H1 (cell line): ENCODE measurements around the gene MYD88. TPM values are rescaled to one million over a fixed set of nuclear protein-coding genes. Genes with fewer than 3 reads are reported as not detected.

Experiments used
- CTCF ChIA-PET: fragments of 300-600 bp; sonication (Branson Sonifier 250); formaldehyde crosslinking; loops from one replicate; lab custom pipeline; 2021; ENCODE audit not compliant: partially characterized antibody; lab: Charles Lee
- POLR2A ChIA-PET: fragments of 300-600 bp; sonication (Branson Sonifier 250); formaldehyde crosslinking; loops from one replicate; lab custom pipeline; 2021; ENCODE audit warnings: inconsistent platforms; ENCODE audit not compliant: partially characterized antibody; lab: Charles Lee
- DNase-seq, 2 experiments: peaks; one replicate each; pipeline versions ENCODE4 v3.0.0 to v3.0.0-alpha.2; 2010 to 2022; ENCODE audit warnings: low spot score in 2 of 2, low read depth in 1 of 2, mixed read lengths in 1 of 2
- FAIRE-seq: peaks from 2 replicates; lab custom pipeline; 2011; peaks lifted over from hg19 to GRCh38; lab: Jason Lieb, UNC
- H2AFZ ChIP-seq: 2 replicates; pipeline ENCODE4 v1.8.1; 2012; ENCODE audit warnings: low read length, inconsistent platforms
- H2AK5ac ChIP-seq: 2 replicates; pipeline ENCODE4 v1.6.1; 2013; ENCODE audit warnings: low read depth, low read length
- H2BK120ac ChIP-seq: replicated peaks from 2 replicates; pipeline ENCODE3; 2013; ENCODE audit warnings: low read depth, low read length, inconsistent platforms
- H2BK12ac ChIP-seq: 2 replicates; pipeline ENCODE4 v1.6.1; 2013; ENCODE audit warnings: low read depth, low read length
- H2BK15ac ChIP-seq: 2 replicates; pipeline ENCODE4 v1.6.1; 2013; ENCODE audit warnings: low read length
- H2BK20ac ChIP-seq: 2 replicates; pipeline ENCODE4 v1.6.1; 2013; ENCODE audit warnings: low read length
- H2BK5ac ChIP-seq: 2 replicates; pipeline ENCODE4 v1.6.1; 2013; ENCODE audit warnings: low read depth, low read length
- H3K14ac ChIP-seq: 2 replicates; pipeline ENCODE4 v1.6.1; 2013; ENCODE audit warnings: inconsistent platforms; ENCODE audit not compliant: insufficient read length
- H3K18ac ChIP-seq: 2 replicates; pipeline ENCODE4 v1.6.1; 2013; ENCODE audit warnings: low read length; ENCODE audit errors: extremely low read depth
- H3K23ac ChIP-seq: 2 replicates; pipeline ENCODE4 v1.6.1; 2013; ENCODE audit warnings: inconsistent platforms; ENCODE audit not compliant: insufficient read length
- H3K23me2 ChIP-seq: 2 replicates; pipeline ENCODE4 v1.6.1; 2013; ENCODE audit warnings: low read depth, low read length
- H3K27ac ChIP-seq: 2 replicates; pipeline ENCODE4 v1.6.1; 2011; ENCODE audit warnings: low read depth, low read length, inconsistent platforms
- H3K27me3 ChIP-seq, 4 experiments: replicated peaks in 1 of 4; 1 replicate in 1 of 4; 2 replicates in 3 of 4; pipeline versions ENCODE4 v1.6.1 to v1.8.1; 2011 to 2013; ENCODE audit warnings: low read length in 3 of 4, mild to moderate bottlenecking in 3 of 4, inconsistent platforms in 2 of 4, mixed read lengths in 2 of 4, moderate library complexity in 1 of 4; ENCODE audit not compliant: control insufficient read depth in 3 of 4, insufficient read depth in 3 of 4; ENCODE audit errors: extremely low read depth in 1 of 4
- H3K36me3 ChIP-seq, 4 experiments: 2 replicates each; pipeline versions ENCODE4 v1.6.1 to v1.8.1; 2011 to 2013; ENCODE audit warnings: mild to moderate bottlenecking in 4 of 4, low read length in 3 of 4, moderate library complexity in 2 of 4, control low read depth in 1 of 4, inconsistent platforms in 1 of 4; ENCODE audit not compliant: insufficient read depth in 4 of 4, control insufficient read depth in 2 of 4
- H3K4ac ChIP-seq: replicated peaks from 2 replicates; pipeline ENCODE3; 2013; ENCODE audit warnings: low read length, low read depth, mixed read lengths, inconsistent platforms; ENCODE audit not compliant: insufficient read length
- H3K4me1 ChIP-seq, 4 experiments: replicated peaks in 1 of 4; 1 replicate in 1 of 4; 2 replicates in 3 of 4; pipeline versions ENCODE4 v1.6.1 to v1.8.1; 2011 to 2013; ENCODE audit warnings: low read length in 3 of 4, inconsistent platforms in 2 of 4, mixed read lengths in 1 of 4; ENCODE audit not compliant: insufficient read depth in 4 of 4, control insufficient read depth in 3 of 4
- H3K4me2 ChIP-seq, 2 experiments: 2 replicates each; pipeline versions ENCODE4 v1.6.1 to v1.8.1; 2011 to 2013; ENCODE audit warnings: low read depth in 2 of 2, low read length in 2 of 2, control low read depth in 1 of 2, inconsistent platforms in 1 of 2, mild to moderate bottlenecking in 1 of 2; ENCODE audit not compliant: insufficient read depth in 1 of 2
- H3K4me3 ChIP-seq, 4 experiments: fragments of 200-600, 300-600 bp in 1 of 4; sonication (generic), shearing (Covaris generic), sonication (Bioruptor Twin) in 1 of 4; 2 replicates each; pipeline versions ENCODE4 v1.5.1 to v1.8.1; 2011 to 2016; ENCODE audit warnings: low read length in 4 of 4, low read depth in 3 of 4, control low read depth in 2 of 4, inconsistent platforms in 2 of 4, mild to moderate bottlenecking in 2 of 4, mixed read lengths in 1 of 4, moderate library complexity in 1 of 4; ENCODE audit not compliant: insufficient read depth in 2 of 4; ENCODE audit errors: extremely low read depth in 1 of 4
- H3K56ac ChIP-seq: replicated peaks from 2 replicates; pipeline ENCODE3; 2013; ENCODE audit warnings: low read depth, mild to moderate bottlenecking, mixed read lengths, low read length, inconsistent platforms; ENCODE audit not compliant: insufficient read length
- H3K79me1 ChIP-seq: 2 replicates; pipeline ENCODE4 v1.6.1; 2013; ENCODE audit warnings: low read depth, low read length, control low read depth
- H3K79me2 ChIP-seq, 2 experiments: 2 replicates each; pipeline versions ENCODE4 v1.6.1 to v1.8.1; 2012 to 2013; ENCODE audit warnings: low read length in 2 of 2, mild to moderate bottlenecking in 2 of 2, inconsistent platforms in 1 of 2; ENCODE audit not compliant: insufficient read depth in 2 of 2, control insufficient read depth in 1 of 2
- H3K9ac ChIP-seq, 4 experiments: replicated peaks in 1 of 4; 1 replicate in 1 of 4; 2 replicates in 3 of 4; pipeline versions ENCODE4 v1.6.1 to v1.8.1; 2011 to 2013; ENCODE audit warnings: low read depth in 3 of 4, low read length in 3 of 4, control low read depth in 2 of 4, mild to moderate bottlenecking in 2 of 4, moderate library complexity in 2 of 4, inconsistent platforms in 1 of 4; ENCODE audit errors: extremely low read depth in 1 of 4
- H3K9me3 ChIP-seq, 2 experiments: 2 replicates each; pipeline versions ENCODE4 v1.6.1 to v1.8.1; 2012 to 2013; ENCODE audit warnings: mild to moderate bottlenecking in 2 of 2, moderate library complexity in 2 of 2, control low read depth in 1 of 2, inconsistent platforms in 1 of 2, low read depth in 1 of 2, low read length in 1 of 2, mixed read lengths in 1 of 2; ENCODE audit not compliant: insufficient read depth in 2 of 2
- H4K20me1 ChIP-seq, 2 experiments: replicated peaks in 1 of 2; 2 replicates each; pipeline versions ENCODE3 to v1.8.1; 2011 to 2013; ENCODE audit warnings: inconsistent platforms in 2 of 2, low read length in 2 of 2, mild to moderate bottlenecking in 1 of 2; ENCODE audit not compliant: insufficient read depth in 2 of 2, control insufficient read depth in 1 of 2
- H4K5ac ChIP-seq: 2 replicates; pipeline ENCODE4 v1.6.1; 2013; ENCODE audit warnings: low read length, low read depth, mixed read lengths, inconsistent platforms; ENCODE audit not compliant: insufficient read length
- H4K8ac ChIP-seq: 2 replicates; pipeline ENCODE4 v1.8.0; 2013; ENCODE audit warnings: mild to moderate bottlenecking, moderate library complexity, low read length, inconsistent platforms; ENCODE audit not compliant: insufficient read depth; ENCODE audit errors: extremely low read depth
- H4K91ac ChIP-seq: replicated peaks from 2 replicates; pipeline ENCODE3; 2013; ENCODE audit warnings: low read length, mixed read lengths, inconsistent platforms; ENCODE audit not compliant: insufficient read length
- HDAC2 ChIP-seq, 2 experiments: fragments of 300-600 bp in 1 of 2; sonication (generic) in 1 of 2; IDR thresholded peaks; 2 replicates each; pipeline ENCODE4 v1.6.1; 2011 to 2012; ENCODE audit warnings: low read depth in 2 of 2, low read length in 2 of 2, mild to moderate bottlenecking in 2 of 2, moderate library complexity in 2 of 2, borderline replicate concordance in 1 of 2, inconsistent platforms in 1 of 2
- WGBS, 2 experiments: shearing (Covaris generic) in 1 of 2; methylation state at CpG; one replicate each; pipeline versions ENCODE4 v1.1.6 to v1.1.7; 2013 to 2015; ENCODE audit warnings: low lambda C conversion rate in 2 of 2, mixed read lengths in 2 of 2, inconsistent platforms in 1 of 2, low coverage in 1 of 2, missing lambda C conversion rate in 1 of 2; ENCODE audit not compliant: insufficient replicate concordance in 2 of 2, insufficient coverage in 1 of 2, insufficient read length in 1 of 2; ENCODE audit errors: extremely low coverage in 1 of 2, missing lambda C conversion rate in 1 of 2; 5-methylcytosine and 5-hydroxymethylcytosine counted together
- polyA plus RNA-seq, 7 experiments: library from polyadenylated mRNA; depleted of rRNA in 3 of 7; stranded (reverse) in 5 of 7; unstranded in 2 of 7; fragments of >200 nt in 5 of 7; fragments of 200-250 nt in 2 of 7; gene quantifications; 1 replicate in 5 of 7; 2 replicates in 1 of 7; 4 replicates in 1 of 7; pipeline versions ENCODE4 v1.2.1 to v1.2.3, GENCODE V29; 2011 to 2013; ENCODE audit warnings: missing spikeins in 2 of 7, mixed read lengths in 2 of 7
- total RNA-seq: library from RNA; stranded (reverse); fragmentation: NEBNext Ultra II Directional; extraction: Animal tissue kit (Norgen Biotek cat#: 25700); gene quantifications from 2 replicates; pipeline ENCODE4 v1.2.1, GENCODE V29; 2021

Gene MYD88
- total and polyA plus RNA-seq, 2 of the 8 experiments (the other 6 are each of a cell fraction or from before 2014, with no cell fraction given) = 22.1 to 22.5 TPM

- Histone ChIP-seq H2BK20ac (no peak overlapping the region), H2AFZ (no peak overlapping the region), H4K5ac (no peak overlapping the region), H2BK15ac (no peak overlapping the region), H3K4me1 (no peaks in the 10 kb centered on the region), H3K18ac (no peak overlapping the region), H2AK5ac (no peak overlapping the region), H2BK5ac (no peak overlapping the region), H3K27ac (no peak overlapping the region), H3K27me3 (no peaks in the 10 kb centered on the region), H4K20me1 (peaks cover 5 to 22% of the 10 kb centered on the region in 2 experiments), H3K36me3 (peaks cover 31 to 61% (median 54%) of the 10 kb centered on the region in 4 experiments), H3K9ac (no peak overlapping the region), H3K23me2 (no peaks in the 10 kb centered on the region), H3K14ac (no peak overlapping the region), H3K23ac (no peak overlapping the region), H3K79me1 (no peaks in the 10 kb centered on the region), H3K4me2 (no peak overlapping the region), H4K91ac (no peak overlapping the region), H3K56ac (no peak overlapping the region), H2BK120ac (no peak overlapping the region), H4K8ac (no peak overlapping the region), H2BK12ac (no peak overlapping the region), H3K4ac (no peak overlapping the region), H3K79me2 (no peaks in the 10 kb centered on the region), H3K9me3 (no peaks in the 10 kb centered on the region), H3K4me3 (no peak overlapping the region)
- CTCF ChIA-PET = interaction anchor here (0.9 to 9.6 kb wide), 3 partner anchors 7 to 102 kb away, joined by 3 to 105 read pairs (median 3); no protein-coding TSS in a partner anchor
- 90% methylated on average over 6 of the region's 6 CpGs; no CpG with 5 or more reads in 1 of the 2 experiments for WGBS, 2 experiments
- DNase-seq (no peak), FAIRE-seq (no peak)
- POLR2A ChIA-PET = interaction anchor here (1.2 to 3.2 kb wide), 2 partner anchors 9 to 11 kb away, joined by 5 to 14 read pairs; partner anchors contain the start of gene ACAA1
- no peak for TF ChIP-seq HDAC2 (IDR thresholded peaks at IDR 0.05; ENCODE audit: borderline replicate concordance in 1 of 2, low read depth in 2 of 2, low read length in 2 of 2)
These were observed 12.2 kb upstream of the MYD88 start for GRCh38 chr3:38126121-38126892.
